Activated CD4-positive, alpha-beta T cell treated with anti-CD3 and anti-CD28 coated beads, Interleukin-2, amount 10 ng/mL, durations not matched to agents 7 days and 5 days (primary cell): ENCODE measurements around the gene CDKL4. TPM values are rescaled to one million over a fixed set of nuclear protein-coding genes. Genes with fewer than 3 reads are reported as not detected.
"Not testable (repeated sequence)": the region's sequence is repeated elsewhere in the genome, so short reads cannot be mapped to it uniquely, and the experiment has no call there.

Experiments
- CTCF ChIA-PET: fragments of 350-600 bp; sonication (Branson Sonifier 250); formaldehyde crosslinking; loops from one replicate; lab custom pipeline; 2021; ENCODE audit warnings: antibody characterized with exemption; lab: Charles Lee
- POLR2A ChIA-PET: fragments of 350-600 bp; sonication (Branson Sonifier 250); formaldehyde crosslinking; loops from one replicate; lab custom pipeline; 2021; ENCODE audit warnings: antibody characterized with exemption; lab: Charles Lee
- DNase-seq: peaks from one replicate; pipeline ENCODE4 v3.0.0-alpha.2; 2020
- H3K27ac Mint-ChIP-seq: one replicate; pipeline ENCODE4 v1.8.0; 2021; ENCODE audit warnings: mild to moderate bottlenecking, moderate library complexity, mixed read lengths
- H3K27me3 Mint-ChIP-seq: one replicate; pipeline ENCODE4 v1.8.0; 2021; ENCODE audit warnings: mixed read lengths
- H3K36me3 Mint-ChIP-seq: one replicate; pipeline ENCODE4 v1.8.0; 2021; ENCODE audit warnings: low read depth, mixed read lengths
- H3K4me1 Mint-ChIP-seq: one replicate; pipeline ENCODE4 v1.8.0; 2021; ENCODE audit warnings: mixed read lengths
- H3K4me3 Mint-ChIP-seq: one replicate; pipeline ENCODE4 v1.8.0; 2021; ENCODE audit warnings: mild to moderate bottlenecking, moderate library complexity, mixed read lengths
- H3K9me3 Mint-ChIP-seq: one replicate; pipeline ENCODE4 v1.8.0; 2021; ENCODE audit warnings: mixed read lengths
- total RNA-seq, 2 experiments: library from RNA; stranded (reverse); gene quantifications; one replicate each; pipeline ENCODE4 v1.2.3, GENCODE V29; 2021

Gene CDKL4
- total RNA-seq, 2 experiments from 2014 or later, result 0.32 to 0.50 TPM

DNA sequence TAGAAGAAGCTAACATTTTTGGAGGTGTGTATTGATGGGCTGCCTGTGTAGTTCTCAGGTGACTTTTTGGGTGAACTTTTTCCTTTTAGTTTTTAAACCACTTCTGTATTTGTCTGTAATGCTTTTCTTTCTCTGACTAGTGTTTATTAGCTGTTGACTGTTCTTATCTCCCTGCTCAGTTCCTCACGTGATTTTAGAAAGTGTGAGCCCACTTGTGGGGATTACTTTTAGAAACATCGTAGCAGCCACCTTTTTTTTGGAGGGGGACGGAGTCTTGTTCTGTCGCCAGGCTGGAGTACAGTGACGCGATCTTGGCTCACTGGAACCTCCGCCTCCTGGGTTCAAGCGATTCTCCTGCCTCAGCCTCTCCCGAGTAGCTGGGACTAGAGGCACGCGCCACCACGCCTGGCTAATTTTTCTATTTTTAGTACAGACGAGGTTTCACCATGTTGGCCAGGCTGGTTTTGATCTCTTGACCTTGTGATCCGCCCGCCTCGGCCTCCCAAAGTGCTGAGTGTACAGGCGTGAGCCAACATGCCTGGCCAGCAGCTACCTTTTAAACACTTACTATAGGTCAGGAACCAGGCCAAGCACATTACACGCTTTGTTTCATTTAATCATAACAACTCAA lies 9.2 kb upstream of the CDKL4 start:
- Mint-ChIP-seq H3K4me1 (no peaks in the 10 kb centered on the region), H3K27me3 (no peaks in the 10 kb centered on the region), H3K9me3 (peaks cover 11% of the 10 kb centered on the region), H3K27ac (no peak overlapping the region), H3K36me3 (peaks cover 29% of the 10 kb centered on the region), H3K4me3 (no peak overlapping the region)
- CTCF ChIA-PET, result interaction anchor here (1.2 to 1.6 kb wide), 3 partner anchors 8 to 42 kb away, joined by 3 to 4 read pairs (median 4); no protein-coding TSS in a partner anchor
- POLR2A ChIA-PET, result no interaction called here
- DNase-seq, result no peak

DNA sequence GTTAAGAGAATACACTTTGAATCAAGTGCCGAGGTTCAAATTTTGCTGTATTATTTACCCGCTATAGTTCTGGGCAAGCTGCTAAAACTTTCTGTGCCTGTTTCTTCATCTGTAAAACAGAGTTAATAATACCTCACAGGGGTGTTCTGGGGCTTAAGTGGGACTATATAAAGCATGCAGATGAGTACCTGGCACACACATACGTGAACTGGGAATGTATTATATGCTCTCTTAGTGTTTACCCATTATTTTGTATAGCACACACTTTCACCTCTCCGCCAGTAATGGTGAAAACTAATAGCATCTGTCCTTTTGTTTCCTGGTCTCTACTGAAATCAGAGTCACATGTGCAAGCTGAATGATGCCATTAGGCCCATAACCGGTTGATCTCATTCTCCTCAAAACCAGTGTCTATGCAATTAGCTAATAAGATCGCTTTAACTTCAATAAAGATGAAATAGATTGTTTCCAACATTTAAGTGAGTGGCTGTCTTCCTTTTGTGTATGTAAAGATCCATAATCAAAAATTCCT lies 3.8 kb upstream of the CDKL4 start:
- DNase-seq, result no peak
- Mint-ChIP-seq H3K36me3 (peaks cover 16% of the 10 kb centered on the region), H3K27me3 (peaks cover under 1% of the 10 kb centered on the region), H3K4me3 (no peak overlapping the region), H3K4me1 (peaks cover 25% of the 10 kb centered on the region), H3K9me3 (peaks cover 11% of the 10 kb centered on the region), H3K27ac (no peak overlapping the region)
- ChIA-PET POLR2A (no interaction called here), CTCF (interaction anchor here (0.6 kb wide), 1 partner anchor 394 kb away, joined by 3 read pairs; no protein-coding TSS in a partner anchor)

DNA sequence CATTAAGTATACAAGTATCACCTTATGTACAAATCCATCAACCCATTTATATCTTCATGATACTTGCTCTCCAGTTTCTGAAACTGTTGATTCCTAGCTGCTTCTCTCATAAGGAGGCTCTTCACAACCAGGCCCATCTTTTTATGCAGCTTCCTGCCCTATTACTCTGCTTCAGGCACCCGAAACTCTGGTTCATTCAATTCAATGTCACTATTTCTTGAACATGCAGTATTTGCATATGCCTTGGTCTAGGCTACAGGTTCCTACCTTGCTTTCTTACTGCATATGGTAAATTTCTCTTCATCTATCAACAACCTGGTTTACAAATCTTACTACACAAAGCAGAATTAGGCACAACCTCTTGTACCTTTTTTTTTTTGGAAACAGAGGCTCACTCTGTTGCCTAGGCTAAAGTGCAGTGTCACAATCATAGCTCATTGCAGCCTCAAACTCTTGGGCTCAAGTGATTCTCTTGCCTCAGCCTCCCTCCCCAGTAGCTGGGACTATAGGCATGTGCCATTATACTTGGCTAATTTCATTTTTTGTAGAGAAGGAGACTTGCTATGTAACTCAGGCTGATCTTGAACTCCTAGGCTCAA lies 2.7 kb upstream of the CDKL4 start:
- Mint-ChIP-seq H3K4me1 (peaks cover 29% of the 10 kb centered on the region), H3K27me3 (peaks cover 4% of the 10 kb centered on the region), H3K36me3 (peaks cover 14% of the 10 kb centered on the region), H3K4me3 (no peak overlapping the region), H3K27ac (peak overlapping the region; percentile 4), H3K9me3 (peaks cover 10% of the 10 kb centered on the region)
- DNase-seq, result no peak
- POLR2A ChIA-PET, result no interaction called here
- CTCF ChIA-PET, result interaction anchor here (0.6 to 1.9 kb wide), 3 partner anchors 15 to 57 kb away, joined by 3 to 5 read pairs (median 3); no protein-coding TSS in a partner anchor

DNA sequence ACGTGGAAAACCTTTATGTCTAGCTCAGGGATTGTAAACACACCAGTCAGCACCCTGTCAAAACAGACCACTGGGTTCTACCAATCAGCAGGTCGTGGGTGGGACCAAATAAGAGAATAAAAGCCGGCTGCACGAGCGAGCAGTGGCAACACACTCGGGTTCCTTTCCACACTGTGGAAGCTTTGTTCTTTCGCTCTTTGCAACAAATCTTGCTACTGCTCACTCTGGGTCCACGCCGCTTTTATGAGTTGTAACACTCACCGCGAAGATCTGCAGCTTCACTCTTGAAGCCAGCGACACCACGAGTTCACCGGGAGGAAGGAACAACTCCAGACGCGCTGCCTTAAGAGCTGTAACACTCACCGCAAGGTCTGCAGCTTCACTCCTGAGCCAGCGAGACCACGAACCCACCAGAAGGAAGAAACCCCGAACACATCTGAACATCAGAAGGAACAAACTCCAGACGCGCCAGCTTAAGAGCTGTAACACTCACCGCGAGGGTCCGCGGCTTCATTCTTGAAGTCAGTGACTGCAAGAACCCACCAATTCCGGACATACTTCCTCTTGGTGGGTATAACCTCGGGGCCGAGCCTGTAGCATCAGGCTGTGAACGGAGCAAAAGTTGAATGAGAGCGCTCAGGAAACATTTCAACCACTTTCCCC lies 1.3 kb upstream of the CDKL4 start:
- peak overlapping the region; percentile 46 for H3K27ac Mint-ChIP-seq
- peak; percentile 54 for DNase-seq
- H3K9me3 Mint-ChIP-seq, H3K27me3 Mint-ChIP-seq, H3K36me3 Mint-ChIP-seq, POLR2A ChIA-PET: not testable (repeated sequence)
- CTCF ChIA-PET, result interaction anchor here (0.5 to 1.9 kb wide), 8 partner anchors 8 to 1455 kb away, joined by 3 to 5 read pairs (median 3); no protein-coding TSS in a partner anchor
- peak overlapping the region; percentile 62 for H3K4me3 Mint-ChIP-seq
- H3K4me1 Mint-ChIP-seq, result peaks cover 32% of the 10 kb centered on the region

DNA sequence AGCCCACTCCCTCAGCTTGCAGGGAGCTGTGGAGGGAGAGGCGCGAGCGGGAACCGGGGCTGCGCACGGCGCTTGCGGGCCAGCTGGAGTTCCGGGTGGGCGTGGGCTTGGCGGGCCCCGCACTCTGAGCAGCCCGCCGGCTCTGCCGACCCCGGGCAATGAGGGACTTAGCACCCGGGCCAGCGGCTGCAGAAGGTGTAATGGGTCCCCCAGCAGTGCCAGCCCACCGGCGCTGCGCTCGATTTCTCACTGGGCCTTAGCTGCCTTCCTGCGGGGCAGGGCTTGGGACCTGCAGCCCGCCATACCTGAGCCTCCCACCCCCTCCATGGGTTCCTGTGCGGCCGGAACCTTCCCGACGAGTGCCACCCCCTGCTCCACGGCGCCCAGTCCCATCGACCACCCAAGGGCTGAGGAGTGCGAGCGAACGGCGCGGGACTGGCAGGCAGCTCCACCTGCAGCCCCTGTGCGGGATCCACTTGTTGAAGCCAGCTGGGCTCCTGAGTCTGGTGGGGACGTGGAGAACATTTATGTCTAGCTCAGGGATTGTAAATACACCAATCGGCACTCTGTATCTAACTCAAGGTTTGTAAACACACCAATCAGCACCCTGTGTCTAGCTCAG lies 582 bp upstream of the CDKL4 start:
- CTCF ChIA-PET, result interaction anchor here (0.8 to 1.9 kb wide), 7 partner anchors 9 to 297 kb away, joined by 3 to 5 read pairs (median 3); no protein-coding TSS in a partner anchor
- H3K27ac Mint-ChIP-seq, result peak overlapping the region; percentile 46
- H3K27me3 Mint-ChIP-seq, POLR2A ChIA-PET, H3K36me3 Mint-ChIP-seq, DNase-seq, H3K9me3 Mint-ChIP-seq: not testable (repeated sequence)
- H3K4me3 Mint-ChIP-seq, result peak overlapping the region; percentile 62
- peaks cover 32% of the 10 kb centered on the region for H3K4me1 Mint-ChIP-seq

DNA sequence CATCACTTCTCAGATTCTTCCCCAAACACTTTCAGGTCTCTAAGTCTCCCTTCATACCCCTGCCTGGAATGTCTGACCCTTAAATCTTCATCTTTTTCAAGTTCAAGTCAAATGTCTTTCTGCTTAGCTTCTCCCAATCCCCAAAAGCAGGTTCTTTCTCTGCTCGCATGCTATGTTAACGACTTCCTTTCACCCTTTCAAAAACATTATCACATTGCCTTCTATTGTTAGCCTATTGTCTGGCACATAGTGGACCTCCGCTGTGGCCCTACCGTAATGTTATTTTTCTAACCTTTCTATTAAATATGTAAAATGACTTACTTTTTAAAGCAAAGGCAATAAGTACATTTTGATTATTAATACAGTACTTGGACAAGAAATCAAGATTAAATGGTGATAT lies 2.2 kb downstream of the CDKL4 start:
- Mint-ChIP-seq H3K9me3 (no peaks in the 10 kb centered on the region), H3K27ac (peak overlapping the region; percentile 4), H3K36me3 (no peaks in the 10 kb centered on the region), H3K27me3 (peaks cover 4% of the 10 kb centered on the region), H3K4me3 (no peak overlapping the region), H3K4me1 (peaks cover 32% of the 10 kb centered on the region)
- CTCF ChIA-PET, result no interaction called here
- DNase-seq, result no peak
- POLR2A ChIA-PET, result interaction anchor here (0.6 to 0.7 kb wide), 2 partner anchors 136 to 638 kb away, joined by 3 to 4 read pairs; no protein-coding TSS in a partner anchor

DNA sequence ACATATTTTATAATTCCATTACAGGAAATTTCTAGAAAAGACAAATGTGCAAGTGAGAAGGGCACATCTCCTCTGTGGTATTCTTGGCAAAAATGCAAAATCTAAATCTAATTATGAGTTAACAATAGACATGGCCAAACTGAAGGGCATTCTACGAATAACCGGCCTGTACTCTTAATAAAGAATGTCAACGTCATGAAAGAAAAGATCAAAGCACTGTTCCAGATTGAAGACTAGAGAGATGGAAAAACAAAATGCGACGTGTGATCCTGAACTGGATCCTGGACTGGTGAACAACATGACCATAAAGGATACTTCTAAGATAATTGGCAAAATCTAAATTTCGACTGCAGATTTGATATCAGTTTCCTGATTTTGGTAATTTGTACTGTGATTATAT lies 3.0 kb downstream of the CDKL4 start:
- Mint-ChIP-seq H3K27me3 (peaks cover 7% of the 10 kb centered on the region), H3K36me3 (peaks cover 2% of the 10 kb centered on the region), H3K27ac (no peak overlapping the region), H3K4me1 (peaks cover 27% of the 10 kb centered on the region), H3K4me3 (no peak overlapping the region), H3K9me3 (no peaks in the 10 kb centered on the region)
- CTCF ChIA-PET, result no interaction called here
- POLR2A ChIA-PET, result no interaction called here
- DNase-seq, result no peak

DNA sequence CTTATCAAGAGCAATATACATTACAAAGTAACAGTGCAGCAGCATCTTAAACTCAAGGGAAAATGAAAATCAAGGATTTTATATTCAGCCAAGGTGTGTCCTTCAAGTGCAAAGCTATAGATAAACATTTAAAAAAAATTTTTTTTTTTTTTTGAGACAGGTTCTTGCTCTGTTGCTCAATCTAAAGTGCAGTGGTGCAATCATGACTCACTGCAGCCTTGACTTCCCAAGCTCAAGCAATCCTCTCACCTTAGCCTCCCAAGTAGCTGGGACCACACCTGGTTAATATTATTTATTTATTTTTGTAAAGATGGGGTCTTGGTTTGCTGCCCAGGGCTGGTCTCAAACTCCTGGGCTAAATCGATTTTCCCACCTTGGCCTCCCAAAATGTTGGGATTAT lies 9.0 kb downstream of the CDKL4 start:
- CTCF ChIA-PET, result interaction anchor here (0.6 to 1.1 kb wide), 3 partner anchors 10 to 1723 kb away, joined by 3 to 5 read pairs (median 3); no protein-coding TSS in a partner anchor
- no peak for DNase-seq
- H3K27ac Mint-ChIP-seq, result no peak overlapping the region
- peaks cover 5% of the 10 kb centered on the region for H3K27me3 Mint-ChIP-seq
- no peak overlapping the region for H3K4me3 Mint-ChIP-seq
- peaks cover 4% of the 10 kb centered on the region for H3K4me1 Mint-ChIP-seq
- H3K36me3 Mint-ChIP-seq, result peaks cover 2% of the 10 kb centered on the region
- POLR2A ChIA-PET, result interaction anchor here (0.6 kb wide), 1 partner anchor 25 kb away, joined by 3 read pairs; no protein-coding TSS in a partner anchor
- peaks cover 5% of the 10 kb centered on the region for H3K9me3 Mint-ChIP-seq

DNA sequence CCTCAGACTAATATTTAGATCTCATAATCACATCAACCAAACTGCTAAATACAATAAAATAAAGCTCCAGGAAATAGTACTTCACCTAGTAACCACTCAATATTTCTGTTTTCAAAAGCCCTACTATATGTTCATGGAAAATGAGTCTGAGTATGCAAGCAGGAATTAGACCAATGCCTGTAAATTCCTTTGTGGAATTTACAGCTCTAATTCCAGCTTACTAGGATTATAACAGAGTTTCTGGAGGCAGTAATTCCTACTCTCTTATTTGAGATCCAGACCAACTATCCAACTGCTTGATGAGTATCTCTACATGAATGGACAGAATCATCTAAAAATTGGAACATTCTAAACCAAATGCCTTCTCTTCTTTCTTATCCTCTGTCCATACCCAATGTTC lies 11.6 kb downstream of the CDKL4 start:
- no peak overlapping the region for H3K27ac Mint-ChIP-seq
- H3K27me3 Mint-ChIP-seq, result peaks cover 5% of the 10 kb centered on the region
- CTCF ChIA-PET, result interaction anchor here (1.3 to 1.6 kb wide), 2 partner anchors 113 to 284 kb away, joined by 3 to 5 read pairs; no protein-coding TSS in a partner anchor
- POLR2A ChIA-PET, result no interaction called here
- H3K36me3 Mint-ChIP-seq, result peaks cover 3% of the 10 kb centered on the region
- peaks cover 28% of the 10 kb centered on the region for H3K4me1 Mint-ChIP-seq
- H3K4me3 Mint-ChIP-seq, result no peak overlapping the region
- DNase-seq, result no peak
- peaks cover 5% of the 10 kb centered on the region for H3K9me3 Mint-ChIP-seq

DNA sequence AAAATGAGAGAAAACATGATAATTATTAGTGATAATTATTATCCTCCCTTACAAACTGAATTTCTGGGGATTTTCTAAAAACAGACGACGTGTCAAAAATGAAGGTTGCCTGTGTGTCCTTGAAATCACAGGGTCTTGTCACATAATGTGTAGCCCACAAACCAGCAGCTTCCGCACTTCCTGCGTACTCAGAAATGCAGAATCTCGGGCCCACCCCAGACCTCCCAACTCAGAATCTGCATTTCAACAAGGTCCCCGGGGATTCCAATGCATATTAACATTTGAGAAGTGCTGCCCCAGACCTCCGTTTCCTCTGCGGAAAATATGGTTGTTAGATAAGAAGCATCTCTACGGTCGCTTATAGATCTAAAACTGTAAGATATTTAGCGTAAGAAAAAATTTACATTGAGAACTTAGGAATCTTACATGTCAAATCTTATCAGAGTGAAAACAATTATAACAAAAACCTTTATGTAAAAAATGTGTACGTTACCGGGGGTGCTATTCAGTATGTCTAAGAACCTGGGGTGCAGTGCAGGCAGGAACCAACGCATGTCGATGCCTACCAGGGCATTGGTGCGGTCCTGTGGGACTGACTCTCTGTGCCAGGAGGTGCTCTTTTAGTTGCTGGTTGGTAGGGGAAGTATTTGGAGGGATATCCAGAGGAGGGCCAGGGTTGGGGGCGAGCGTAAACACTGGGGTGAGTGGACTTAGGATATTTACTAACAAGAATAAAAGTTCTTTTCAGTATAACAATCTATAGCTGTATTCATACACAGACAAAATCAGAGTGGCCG lies 15.2 kb downstream of the CDKL4 start:
- ChIA-PET POLR2A (interaction anchor here (0.6 to 1.8 kb wide), 5 partner anchors 24 to 116 kb away, joined by 3 to 8 read pairs (median 4); partner anchors contain the start of gene SOS1), CTCF (interaction anchor here (0.6 to 5.5 kb wide), 36 partner anchors 8 to 481 kb away, joined by 3 to 63 read pairs (median 4); partner anchors contain the start of gene SOS1)
- peak overlapping the region; percentile 89 for H3K27ac Mint-ChIP-seq
- peak overlapping the region; percentile 69 for H3K4me3 Mint-ChIP-seq
- H3K9me3 Mint-ChIP-seq, result no peaks in the 10 kb centered on the region
- no peaks in the 10 kb centered on the region for H3K27me3 Mint-ChIP-seq
- peaks cover 9% of the 10 kb centered on the region for H3K36me3 Mint-ChIP-seq
- peak; percentile 48 for DNase-seq
- H3K4me1 Mint-ChIP-seq, result peaks cover 53% of the 10 kb centered on the region

DNA sequence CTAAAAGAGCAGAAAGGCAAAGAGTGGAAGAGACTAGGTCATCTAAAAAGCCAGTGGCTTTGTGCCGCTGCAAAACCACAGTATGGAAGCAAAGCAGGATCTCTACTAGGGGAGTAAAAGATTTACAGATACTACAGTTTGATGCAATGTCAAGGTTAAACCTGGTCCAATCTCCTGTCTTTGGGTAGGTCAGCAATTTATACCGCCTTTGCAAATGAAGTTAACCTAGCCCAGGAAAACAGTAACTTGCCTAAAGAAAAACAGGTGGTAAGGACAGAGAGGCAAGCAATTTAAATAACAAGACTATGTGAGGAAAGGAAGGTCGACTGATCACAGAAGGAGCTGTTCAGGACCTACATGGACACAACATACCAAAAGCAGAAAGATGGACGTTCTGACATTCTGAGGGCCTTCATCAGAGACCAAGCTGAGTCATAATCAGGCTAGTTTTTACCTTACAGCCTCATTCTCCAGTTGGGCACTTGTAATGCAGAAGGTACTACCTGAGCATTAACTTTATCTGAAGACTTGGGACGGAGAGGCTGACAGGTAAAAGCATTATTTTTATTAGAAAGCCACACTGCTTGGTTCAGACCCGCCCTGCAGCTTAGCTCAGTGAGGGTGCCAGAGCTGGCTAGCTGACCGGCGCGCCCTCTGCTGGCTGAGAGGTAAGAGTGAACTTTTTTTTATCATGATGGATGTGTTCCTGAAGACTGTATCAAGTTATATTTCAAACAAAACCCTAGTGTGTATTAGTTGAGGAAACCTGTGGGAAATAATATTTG lies 15.9 kb downstream of the CDKL4 start:
- no peaks in the 10 kb centered on the region for H3K9me3 Mint-ChIP-seq
- peaks cover 11% of the 10 kb centered on the region for H3K36me3 Mint-ChIP-seq
- CTCF ChIA-PET, result interaction anchor here (0.6 to 5.5 kb wide), 35 partner anchors 9 to 505 kb away, joined by 3 to 63 read pairs (median 4); partner anchors contain the start of gene SOS1
- H3K27me3 Mint-ChIP-seq, result no peaks in the 10 kb centered on the region
- peak overlapping the region; percentile 89 for H3K27ac Mint-ChIP-seq
- H3K4me3 Mint-ChIP-seq, result peak overlapping the region; percentile 69
- POLR2A ChIA-PET, result interaction anchor here (0.6 to 1.2 kb wide), 2 partner anchors 107 to 115 kb away, joined by 3 to 6 read pairs; partner anchors contain the start of gene SOS1
- DNase-seq, result peak; percentile 86
- H3K4me1 Mint-ChIP-seq, result peaks cover 55% of the 10 kb centered on the region
